K562 (cell line): ENCODE measurements around the gene IFI6. TPM values are rescaled to one million over a fixed set of nuclear protein-coding genes. Genes with fewer than 3 reads are reported as not detected.

Experiments used
- ATAC-seq: fragments of 200-7000 bp; cut with Tn5 transposase; 3 replicates; pipeline ENCODE4 v1.9.1; 2020; ENCODE audit warnings: moderate library complexity
- BruUV-seq: library from RNA; stranded (reverse); fragments of 400-500 nt; replicated peaks from 2 replicates; lab custom pipeline; 2021; lab: Mats Ljungman, UMichigan
- CTCF ChIA-PET: fragments of 300-600 bp; formaldehyde crosslinking; extraction: SDS; loops from one replicate; lab custom pipeline; 2021; ENCODE audit warnings: low intra/inter-chr PET ratio; lab: Yijun Ruan, JAX
- POLR2A ChIA-PET: fragments of 300-600, 350-650 bp; sonication (Branson Sonifier 250); formaldehyde crosslinking; extraction: SDS; loops from one replicate; lab custom pipeline; 2021; ENCODE audit warnings: antibody characterized with exemption, inconsistent platforms; lab: Yijun Ruan, JAX
- DNase-seq, 4 experiments: peaks; one replicate each; pipeline versions ENCODE4 v3.0.0 to v3.0.0-alpha.2; 2011 to 2018; ENCODE audit warnings: low spot score in 3 of 4, mixed read lengths in 3 of 4; ENCODE audit errors: extremely low read depth in 1 of 4
- FAIRE-seq: peaks from 2 replicates; lab custom pipeline; 2011; peaks lifted over from hg19 to GRCh38; lab: Jason Lieb, UNC
- H2AFZ ChIP-seq: 2 replicates; pipeline ENCODE4 v1.6.0; 2011; ENCODE audit warnings: low read depth, low read length, control low read depth, inconsistent platforms
- H3K27ac ChIP-seq: fragments of 200-600 bp; 3 replicates; pipeline ENCODE4 v1.8.0; 2011; ENCODE audit warnings: low read depth, mild to moderate bottlenecking, control low read depth, inconsistent platforms, low read length, moderate library complexity, mixed read lengths; ENCODE audit errors: extremely low read depth
- H3K27me3 ChIP-seq, 2 experiments: fragments of 300-600 bp in 1 of 2; 2 replicates in 1 of 2; 3 replicates in 1 of 2; pipeline versions ENCODE4 v1.6.0 to v1.8.0; 2011; ENCODE audit warnings: inconsistent platforms in 2 of 2, low read length in 2 of 2, mild to moderate bottlenecking in 1 of 2, mixed read lengths in 1 of 2, moderate library complexity in 1 of 2; ENCODE audit not compliant: control insufficient read depth in 2 of 2, insufficient read depth in 2 of 2
- H3K36me3 ChIP-seq: fragments of 300-600 bp; 3 replicates; pipeline ENCODE4 v1.8.0; 2011; ENCODE audit warnings: mild to moderate bottlenecking, low read length, inconsistent platforms; ENCODE audit not compliant: control insufficient read depth, insufficient read depth
- H3K4me1 ChIP-seq, 2 experiments: fragments of 200-600 bp in 1 of 2; replicated peaks in 1 of 2; 2 replicates in 1 of 2; 3 replicates in 1 of 2; pipeline versions ENCODE4 v1.5.1 to v1.8.0; 2011; ENCODE audit warnings: inconsistent platforms in 2 of 2, low read length in 2 of 2, mild to moderate bottlenecking in 1 of 2, mixed read lengths in 1 of 2, moderate library complexity in 1 of 2; ENCODE audit not compliant: control insufficient read depth in 2 of 2, insufficient read depth in 2 of 2
- H3K4me2 ChIP-seq: 2 replicates; pipeline ENCODE4 v1.6.1; 2011; ENCODE audit warnings: low read length, control low read depth, inconsistent platforms, mixed read lengths; ENCODE audit not compliant: insufficient read depth
- H3K4me3 ChIP-seq: fragments of 200-600 bp; sonication (generic), shearing (Covaris generic); 2 replicates; pipeline ENCODE4 v1.5.1; 2016; ENCODE audit warnings: control low read depth, inconsistent platforms
- H3K79me2 ChIP-seq: fragments of 200-600 bp; 3 replicates; pipeline ENCODE4 v1.8.0; 2011; ENCODE audit warnings: low read length, inconsistent platforms; ENCODE audit not compliant: control insufficient read depth, insufficient read depth
- H3K9ac ChIP-seq, 2 experiments: 2 replicates each; pipeline versions ENCODE4 v1.6.0 to v1.6.1; 2011; ENCODE audit warnings: low read depth in 2 of 2, low read length in 2 of 2, control low read depth in 1 of 2, inconsistent platforms in 1 of 2, mild to moderate bottlenecking in 1 of 2, mixed read lengths in 1 of 2; ENCODE audit not compliant: insufficient read depth in 1 of 2
- H3K9me1 ChIP-seq: one replicate; pipeline ENCODE4 v1.6.0; 2011; ENCODE audit warnings: inconsistent platforms, mild to moderate bottlenecking, low read length, moderate library complexity; ENCODE audit not compliant: control insufficient read depth, insufficient read depth
- H3K9me3 ChIP-seq: replicated peaks from 2 replicates; pipeline ENCODE4 v1.5.1; 2011; ENCODE audit warnings: low read depth, low read length, inconsistent platforms; ENCODE audit not compliant: control insufficient read depth, insufficient read depth
- H4K20me1 ChIP-seq: replicated peaks from 2 replicates; pipeline ENCODE4 v1.6.1; 2011; ENCODE audit warnings: low read length, inconsistent platforms, mixed read lengths; ENCODE audit not compliant: control insufficient read depth, insufficient read depth
- IRF2 ChIP-seq: sonication (generic); formaldehyde crosslinking; IDR thresholded peaks from 2 replicates; pipeline ENCODE4 v1.8.1; 2022; ENCODE audit warnings: mild to moderate bottlenecking, missing genetic modification reagents
- KLF6 ChIP-seq: fragments of 250-450 bp; sonication (Bioruptor Pico); IDR thresholded peaks from 2 replicates; pipeline ENCODE4 v1.4.0; 2020; ENCODE audit warnings: mild to moderate bottlenecking, moderate library complexity, borderline replicate concordance
- MAX ChIP-seq: sonication (generic); formaldehyde crosslinking; IDR thresholded peaks from 2 replicates; pipeline ENCODE4 v1.9.0; 2022; ENCODE audit warnings: mild to moderate bottlenecking, missing genetic modification reagents
- MYBL2 ChIP-seq, 2 experiments: fragments of 450-650 bp in 1 of 2; sonication (generic) in 1 of 2; formaldehyde crosslinking in 1 of 2; IDR thresholded peaks; 2 replicates each; pipeline versions ENCODE4 v1.6.1 to v1.8.1; 2017 to 2022; ENCODE audit warnings: borderline replicate concordance in 1 of 2, inconsistent platforms in 1 of 2, low read depth in 1 of 2, mild to moderate bottlenecking in 1 of 2, missing genetic modification reagents in 1 of 2, moderate library complexity in 1 of 2
- PML ChIP-seq: IDR thresholded peaks from 2 replicates; pipeline ENCODE4 v1.6.1; 2012; ENCODE audit warnings: low read length, inconsistent platforms
- ZNF282 ChIP-seq: sonication (generic); formaldehyde crosslinking; IDR thresholded peaks from 2 replicates; pipeline ENCODE4 v1.8.1; 2023; ENCODE audit warnings: missing genetic modification reagents
- WGBS: fragments of 100-300 bp; shearing (Covaris generic); methylation state at CpG from one replicate; pipeline ENCODE4 v1.1.6; 2016; ENCODE audit warnings: low coverage, mixed read lengths; ENCODE audit not compliant: insufficient coverage; ENCODE audit errors: missing lambda C conversion rate; 5-methylcytosine and 5-hydroxymethylcytosine counted together
- in situ Hi-C: fragments of 300-500 bp; cut with MboI; formaldehyde crosslinking; loops from 4 replicates; pipeline ENCODE4 v1.15.0; 2018; ENCODE audit warnings: inconsistent platforms, mixed read lengths
- intact Hi-C: fragments of 100-400 bp; cut with micrococcal nuclease; formaldehyde crosslinking; loops from 2 replicates; pipeline ENCODE4 v1.14.2; 2022
- polyA plus RNA-seq, 8 experiments: library from polyadenylated mRNA; depleted of rRNA in 4 of 8; stranded (reverse) in 5 of 8; unstranded in 3 of 8; fragments of >200 nt; fragmentation: Nextera tagmentation in 2 of 8; fragmentation: Illumina TruSeq in 1 of 8; extraction: Ambion mirVana in 2 of 8; extraction: Trizol in 1 of 8; gene quantifications; 2 replicates each; pipeline versions ENCODE4 v1.2.1 to v1.2.3, GENCODE V29; 2011 to 2014; ENCODE audit warnings: inconsistent platforms in 1 of 8, missing spikeins in 1 of 8
- total RNA-seq, 7 experiments: library from RNA; depleted of rRNA in 6 of 7; stranded (reverse); fragments of >200 nt in 6 of 7; fragmentation: Illumina TruSeq in 2 of 7; extraction: Trizol in 2 of 7; gene quantifications; 2 replicates each; pipeline versions ENCODE4 v1.2.1 to v1.2.3, GENCODE V29; 2011 to 2021; ENCODE audit warnings: low replicate concordance in 1 of 7

The IFI6 gene
- total and polyA plus RNA-seq, 9 of the 15 experiments (the other 6 are each of a cell fraction or from before 2014, with no cell fraction given) = 0.17 to 4.5 (median 2.2) TPM

- ChIA-PET CTCF (no interaction called here), POLR2A (no interaction called here)
- intact Hi-C loops = no loop called here
- WGBS = 76% methylated on average over 4 of the region's 4 CpGs
- no TSS peak for BruUV-seq
- Histone ChIP-seq H2AFZ (no peak overlapping the region), H3K79me2 (no peaks in the 10 kb centered on the region), H3K9me3 (no peaks in the 10 kb centered on the region), H3K9me1 (no peaks in the 10 kb centered on the region), H3K36me3 (no peaks in the 10 kb centered on the region), H4K20me1 (no peaks in the 10 kb centered on the region), H3K4me2 (no peak overlapping the region), H3K27ac (no peak overlapping the region)
- FAIRE-seq = no peak
- DNase-seq = no peak
- in situ Hi-C loops = no loop called here
- no peak for ATAC-seq
- TF ChIP-seq MAX (CRISPR knock-in tag) (no peak), ZNF282 (0 out of 2 replicates have a peak, but pooled peaks have one; percentile 40), MYBL2 (IDR thresholded peaks at IDR 0.05; ENCODE audit: low read depth) (no peak), MYBL2 (CRISPR knock-in tag; IDR thresholded peaks at IDR 0.05; ENCODE audit: borderline replicate concordance) (0 out of 2 replicates have a peak, but pooled peaks have one; percentile 46), PML (no peak), KLF6 (CRISPR knock-in tag) (no peak), IRF2 (peak; percentile 56; the same call in 1 of the 2 replicates)
- TF ChIP-seq, all 486 proteins: peak for 3
- H3K4me3 ChIP-seq = no peak overlapping the region
- H3K9ac ChIP-seq = peak overlapping the region in 1 of 2 experiments; percentile 57; a peak in 2 of 4 replicates
- H3K4me1 ChIP-seq = peaks cover 3 to 9% of the 10 kb centered on the region in 2 experiments; a peak in 4 of 5 replicates
- H3K27me3 ChIP-seq = no peaks in the 10 kb centered on the region
Measured at GRCh38 chr1:27645071-27645415, 26.9 kb downstream of the IFI6 start.
